ENCODE measurements around the gene ZNF416.

The ZNF416 gene

GRCh38 chr19:57559008-57559403 is 19.7 kb downstream of the ZNF416 start:
- no peak for DNase-seq (ENCODE audit: low read depth)

- DNase-seq (ENCODE audit: low read depth) = no peak
These were observed 20.2 kb downstream of the ZNF416 start for GRCh38 chr19:57558525-57558924.

GRCh38 chr19:57557659-57558058 is 21.1 kb downstream of the ZNF416 start:
- no peak for DNase-seq (ENCODE audit: low read depth)

- no peak for DNase-seq (ENCODE audit: low read depth)
These were observed 26.3 kb downstream of the ZNF416 start for GRCh38 chr19:57552432-57552831.

GRCh38 chr19:57546513-57546912 is 32.2 kb downstream of the ZNF416 start:
- DNase-seq (ENCODE audit: low read depth) = no peak

GRCh38 chr19:57537953-57538547 is 40.7 kb downstream of the ZNF416 start:
- DNase-seq (ENCODE audit: low read depth) = no peak

- peak; percentile 82 for DNase-seq (ENCODE audit: low read depth)
These were observed 51.4 kb downstream of the ZNF416 start, which contains the start of gene ZNF549 for GRCh38 chr19:57527136-57527881. ZNF549 (plus strand) TSS chr19:57527356; CDS start chr19:57527574, 218 bp downstream.

All from stimulated activated CD8-positive, alpha-beta memory T cell treated with anti-CD3 and anti-CD28 coated beads, Interleukin-4, amount 100 ng/mL, for 24 hours (primary cell).